Cardiac muscle cell (in vitro differentiated cells and primary cell): ENCODE measurements around the gene LYVE1. TPM values are rescaled to one million over a fixed set of nuclear protein-coding genes. Genes with fewer than 3 reads are reported as not detected.

Source experiments
- DNase-seq, 2 donors: peaks; one replicate each; pipeline versions ENCODE4 v3.0.0 to v3.0.0-alpha.2; 2010 to 2017; ENCODE audit warnings: low read depth in 1 of 2, low spot score in 1 of 2
- H3K27ac ChIP-seq: fragments of 200-600 bp; sonication (generic); 2 replicates; pipeline ENCODE4 v1.5.1; 2016
- H3K27me3 ChIP-seq: fragments of 200-600 bp; sonication (generic); 2 replicates; pipeline ENCODE4 v1.6.0; 2016; ENCODE audit warnings: control low read depth
- H3K36me3 ChIP-seq: fragments of 200-600 bp; sonication (generic); 2 replicates; pipeline ENCODE4 v1.5.1; 2016; ENCODE audit warnings: control low read depth
- H3K4me1 ChIP-seq: fragments of 200-600 bp; sonication (generic); 2 replicates; pipeline ENCODE4 v1.8.1; 2017; ENCODE audit warnings: low read depth, mild to moderate bottlenecking, mixed run types
- H3K4me3 ChIP-seq: fragments of 200-600 bp; sonication (generic); 2 replicates; pipeline ENCODE4 v1.5.1; 2016; ENCODE audit warnings: mild to moderate bottlenecking
- H3K9me3 ChIP-seq: fragments of 200-600 bp; sonication (generic); 2 replicates; pipeline ENCODE4 v1.5.1; 2017; ENCODE audit warnings: low read depth, mild to moderate bottlenecking, control low read depth
- polyA plus RNA-seq: library from polyadenylated mRNA; unstranded; fragments of >200 nt; fragmentation: Nextera tagmentation; extraction: Ambion mirVana; gene quantifications from 2 replicates; pipeline ENCODE4 v1.2.1, GENCODE V29; 2016
- total RNA-seq: library from RNA; depleted of rRNA; stranded (reverse); fragments of >200 nt; gene quantifications from 2 replicates; pipeline ENCODE4 v1.2.3, GENCODE V29; 2016
- TF ChIP-seq, protein P1 (sequence below): IDR thresholded peaks from 2 replicates; pipeline ENCODE4 v1.5.1; 2012; ENCODE audit warnings: low read depth, mild to moderate bottlenecking, low read length

LYVE1 gene
- total and polyA plus RNA-seq, 2 experiments from 2014 or later = not detected

- no peak for DNase-seq
- TF ChIP-seq, protein P1, sequence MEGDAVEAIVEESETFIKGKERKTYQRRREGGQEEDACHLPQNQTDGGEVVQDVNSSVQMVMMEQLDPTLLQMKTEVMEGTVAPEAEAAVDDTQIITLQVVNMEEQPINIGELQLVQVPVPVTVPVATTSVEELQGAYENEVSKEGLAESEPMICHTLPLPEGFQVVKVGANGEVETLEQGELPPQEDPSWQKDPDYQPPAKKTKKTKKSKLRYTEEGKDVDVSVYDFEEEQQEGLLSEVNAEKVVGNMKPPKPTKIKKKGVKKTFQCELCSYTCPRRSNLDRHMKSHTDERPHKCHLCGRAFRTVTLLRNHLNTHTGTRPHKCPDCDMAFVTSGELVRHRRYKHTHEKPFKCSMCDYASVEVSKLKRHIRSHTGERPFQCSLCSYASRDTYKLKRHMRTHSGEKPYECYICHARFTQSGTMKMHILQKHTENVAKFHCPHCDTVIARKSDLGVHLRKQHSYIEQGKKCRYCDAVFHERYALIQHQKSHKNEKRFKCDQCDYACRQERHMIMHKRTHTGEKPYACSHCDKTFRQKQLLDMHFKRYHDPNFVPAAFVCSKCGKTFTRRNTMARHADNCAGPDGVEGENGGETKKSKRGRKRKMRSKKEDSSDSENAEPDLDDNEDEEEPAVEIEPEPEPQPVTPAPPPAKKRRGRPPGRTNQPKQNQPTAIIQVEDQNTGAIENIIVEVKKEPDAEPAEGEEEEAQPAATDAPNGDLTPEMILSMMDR = no peak
- no peak overlapping the region for H3K27ac ChIP-seq
- no peaks in the 10 kb centered on the region for H3K9me3 ChIP-seq
- H3K4me3 ChIP-seq = no peak overlapping the region
- H3K36me3 ChIP-seq = no peaks in the 10 kb centered on the region
- no peaks in the 10 kb centered on the region for H3K4me1 ChIP-seq
- H3K27me3 ChIP-seq = no peaks in the 10 kb centered on the region
Observed at GRCh38 chr11:10566257-10566957, 2.1 kb downstream of the LYVE1 start.

GRCh38 chr11:10565493-10565892 lies 3.0 kb downstream of the LYVE1 start:
- TF ChIP-seq, protein P1 = no peak
- no peak overlapping the region for H3K27ac ChIP-seq
- DNase-seq = no peak
- H3K4me1 ChIP-seq = no peaks in the 10 kb centered on the region
- H3K4me3 ChIP-seq = no peak overlapping the region
- H3K27me3 ChIP-seq = no peaks in the 10 kb centered on the region
- H3K9me3 ChIP-seq = no peaks in the 10 kb centered on the region
- H3K36me3 ChIP-seq = no peaks in the 10 kb centered on the region

GRCh38 chr11:10564696-10565318 lies 3.7 kb downstream of the LYVE1 start:
- TF ChIP-seq, protein P1 = peak; percentile 47
- Histone ChIP-seq H3K27me3 (no peaks in the 10 kb centered on the region), H3K4me3 (no peak overlapping the region), H3K36me3 (no peaks in the 10 kb centered on the region), H3K9me3 (no peaks in the 10 kb centered on the region), H3K27ac (no peak overlapping the region), H3K4me1 (no peaks in the 10 kb centered on the region)
- DNase-seq = peak in 1 of 2 donors; percentile 41

- no peak overlapping the region for H3K4me3 ChIP-seq
- H3K27me3 ChIP-seq = no peaks in the 10 kb centered on the region
- TF ChIP-seq, protein P1 = no peak
- H3K4me1 ChIP-seq = no peaks in the 10 kb centered on the region
- H3K27ac ChIP-seq = no peak overlapping the region
- H3K36me3 ChIP-seq = no peaks in the 10 kb centered on the region
- no peaks in the 10 kb centered on the region for H3K9me3 ChIP-seq
- DNase-seq = no peak
Observed at GRCh38 chr11:10564030-10564429, 4.4 kb downstream of the LYVE1 start.

DNA sequence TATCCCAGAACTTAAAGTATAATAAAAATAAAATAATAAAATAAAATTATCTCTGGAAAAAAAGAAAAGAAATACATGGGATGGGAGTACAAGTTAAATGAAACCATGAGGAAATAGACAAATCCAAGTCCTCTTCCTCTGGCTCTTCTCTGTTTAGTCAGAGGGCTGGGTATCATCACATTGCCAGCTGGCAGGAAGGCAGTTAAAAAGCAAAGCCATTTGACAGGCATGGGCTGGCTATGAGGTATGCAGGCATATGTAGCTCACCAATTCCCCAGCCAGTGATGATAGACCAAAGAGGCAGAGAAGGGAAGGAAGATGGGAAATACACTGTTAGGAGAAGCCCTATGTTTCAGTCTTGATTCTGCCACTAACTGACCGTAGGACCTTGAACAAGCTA lies 6.5 kb downstream of the LYVE1 start:
- DNase-seq = no peak
- no peaks in the 10 kb centered on the region for H3K4me1 ChIP-seq
- no peak overlapping the region for H3K4me3 ChIP-seq
- H3K27ac ChIP-seq = no peak overlapping the region
- TF ChIP-seq, protein P1 = no peak
- H3K27me3 ChIP-seq = no peaks in the 10 kb centered on the region
- no peaks in the 10 kb centered on the region for H3K36me3 ChIP-seq
- H3K9me3 ChIP-seq = no peaks in the 10 kb centered on the region
